ENCODE data around the gene RIN1. TPM values are rescaled to one million over a fixed set of nuclear protein-coding genes. Genes with fewer than 3 reads are reported as not detected.
A peak's percentile ranks its signal among the peaks of the same experiment; 100 is the strongest.

Gene RIN1
- total RNA-seq, 1 experiment from 2014 or later: 5.4 TPM

DNA sequence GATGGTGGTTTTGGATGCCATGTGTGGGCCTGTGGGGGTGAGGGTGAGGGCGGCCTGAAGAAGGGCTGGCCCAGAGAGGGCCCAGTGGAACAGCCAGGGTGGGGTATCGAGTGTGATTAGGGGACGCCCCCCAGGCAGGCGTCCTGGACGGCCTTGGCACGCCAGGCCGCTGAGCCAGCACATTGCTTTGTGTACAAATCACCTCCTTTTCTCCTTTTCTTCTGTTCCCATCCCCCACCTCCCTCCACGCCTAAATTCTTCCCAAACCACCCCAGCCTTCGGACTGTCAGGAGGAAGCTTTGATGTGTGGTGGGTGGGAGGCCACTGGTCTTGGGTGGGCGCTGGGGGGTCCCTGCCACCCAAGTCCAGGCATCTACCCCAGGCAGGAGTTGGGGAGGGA lies 11.6 kb downstream of the RIN1 start:
- no peak for DNase-seq
- Mint-ChIP-seq H3K4me1 (peaks cover 9 to 22% of the 10 kb centered on the region in 2 experiments), H3K27me3 (ENCODE audit: low read depth) (peaks cover 20% of the 10 kb centered on the region)

More for the DNA sequence above, 11.6 kb downstream of the RIN1 start:
- H4K5ac ChIP-seq (ENCODE audit: insufficient read length, low read depth, low read length): no peak overlapping the region
- H3K9ac ChIP-seq (ENCODE audit: extremely low read depth, insufficient read length, low read length): no peak overlapping the region
- no peak overlapping the region for H3K14ac ChIP-seq (ENCODE audit: insufficient read depth, low read length)
- Mint-ChIP-seq H3K36me3 (ENCODE audit: insufficient read depth in 1 of 3, low read depth in 3 of 3) (peaks cover 3 to 7% (median 5%) of the 10 kb centered on the region in 3 experiments), H3K9me3 (peaks cover 7% of the 10 kb centered on the region in 2 experiments), H3K27ac (peak overlapping the region in 1 of 3 experiments; percentile 74; a peak in 1 of 7 replicates), H3K4me3 (no peak overlapping the region)
- H3K79me2 ChIP-seq (ENCODE audit: insufficient read depth, low read length): no peaks in the 10 kb centered on the region
- no peak overlapping the region for H3K23ac ChIP-seq (ENCODE audit: insufficient read length, low read depth, low read length)
- H2AFZ ChIP-seq (ENCODE audit: low read length): no peak overlapping the region
- H3K27ac ChIP-seq (ENCODE audit: insufficient read length, low read depth, low read length): no peak overlapping the region
- WGBS (ENCODE audit: extremely low coverage, insufficient read length, low lambda C conversion rate): no CpG with 5 or more reads among the region's 10 CpGs
- no peak overlapping the region for H2BK120ac ChIP-seq (ENCODE audit: low read depth, low read length, poor library complexity, severe bottlenecking)
- H3K79me1 ChIP-seq (ENCODE audit: insufficient read depth, low read depth, low read length, poor library complexity, severe bottlenecking): no peaks in the 10 kb centered on the region
- no peak overlapping the region for H2BK15ac ChIP-seq (ENCODE audit: low read depth, low read length)
- no peak overlapping the region for H3K4ac ChIP-seq (ENCODE audit: low read depth, low read length)
- no peaks in the 10 kb centered on the region for H3K9me3 ChIP-seq (ENCODE audit: control insufficient read depth, low read depth, low read length)
- H3K18ac ChIP-seq (ENCODE audit: insufficient read length, low read depth, low read length): no peak overlapping the region
- no peaks in the 10 kb centered on the region for H3K27me3 ChIP-seq (ENCODE audit: insufficient read depth, low read length)
- H3K4me2 ChIP-seq (ENCODE audit: insufficient read depth, insufficient read length, low read length): no peak overlapping the region
- no peak overlapping the region for H2AK5ac ChIP-seq (ENCODE audit: insufficient read length, low read length)
- H4K91ac ChIP-seq (ENCODE audit: insufficient read length, low read depth, low read length): no peak overlapping the region
- no peak overlapping the region for H2BK12ac ChIP-seq (ENCODE audit: insufficient read length, low read depth, low read length)
- H3K56ac ChIP-seq (ENCODE audit: insufficient read length, low read depth, low read length): no peak overlapping the region
- H2BK20ac ChIP-seq (ENCODE audit: low read depth, low read length, poor library complexity, severe bottlenecking): no peak overlapping the region
- no peaks in the 10 kb centered on the region for H3K23me2 ChIP-seq (ENCODE audit: insufficient read length, low read depth, low read length, poor library complexity, severe bottlenecking)
- H4K20me1 ChIP-seq (ENCODE audit: control insufficient read depth, insufficient read depth, insufficient read length): no peaks in the 10 kb centered on the region
- H3K4me1 ChIP-seq (ENCODE audit: insufficient read depth, low read length): 0 out of 2 replicates have a peak, but pooled peaks cover 3% of the 10 kb centered on the region
- H4K8ac ChIP-seq (replicated peaks; ENCODE audit: insufficient read length, low read depth, low read length): no peak overlapping the region
- TF ChIP-seq, protein P1, sequence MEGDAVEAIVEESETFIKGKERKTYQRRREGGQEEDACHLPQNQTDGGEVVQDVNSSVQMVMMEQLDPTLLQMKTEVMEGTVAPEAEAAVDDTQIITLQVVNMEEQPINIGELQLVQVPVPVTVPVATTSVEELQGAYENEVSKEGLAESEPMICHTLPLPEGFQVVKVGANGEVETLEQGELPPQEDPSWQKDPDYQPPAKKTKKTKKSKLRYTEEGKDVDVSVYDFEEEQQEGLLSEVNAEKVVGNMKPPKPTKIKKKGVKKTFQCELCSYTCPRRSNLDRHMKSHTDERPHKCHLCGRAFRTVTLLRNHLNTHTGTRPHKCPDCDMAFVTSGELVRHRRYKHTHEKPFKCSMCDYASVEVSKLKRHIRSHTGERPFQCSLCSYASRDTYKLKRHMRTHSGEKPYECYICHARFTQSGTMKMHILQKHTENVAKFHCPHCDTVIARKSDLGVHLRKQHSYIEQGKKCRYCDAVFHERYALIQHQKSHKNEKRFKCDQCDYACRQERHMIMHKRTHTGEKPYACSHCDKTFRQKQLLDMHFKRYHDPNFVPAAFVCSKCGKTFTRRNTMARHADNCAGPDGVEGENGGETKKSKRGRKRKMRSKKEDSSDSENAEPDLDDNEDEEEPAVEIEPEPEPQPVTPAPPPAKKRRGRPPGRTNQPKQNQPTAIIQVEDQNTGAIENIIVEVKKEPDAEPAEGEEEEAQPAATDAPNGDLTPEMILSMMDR (conservative IDR thresholded peaks at IDR 0.05): no peak
- no peak overlapping the region for H2BK5ac ChIP-seq (ENCODE audit: insufficient read length, low read length)
- no peak overlapping the region for H3T11ph ChIP-seq (ENCODE audit: low read length)

Data from H9 (cell line).